BE2C (cell line): ENCODE data around the gene PGPEP1.
A peak's percentile ranks its signal among the peaks of the same experiment; 100 is the strongest.

Experiments
- DNase-seq: peaks from one replicate; pipeline ENCODE4 v3.0.0-alpha.2; 2020
- H3K27me3 ChIP-seq: fragments of 250-450 bp; sonication (Bioruptor Pico); 2 replicates; pipeline ENCODE4 v1.5.1; 2020; ENCODE audit warnings: mild to moderate bottlenecking
- H3K36me3 ChIP-seq: fragments of 250-450 bp; sonication (Bioruptor Pico); 2 replicates; pipeline ENCODE4 v1.5.1; 2020; ENCODE audit warnings: mild to moderate bottlenecking
- H3K4me1 ChIP-seq: fragments of 250-450 bp; sonication (Bioruptor Pico); 2 replicates; pipeline ENCODE4 v1.5.1; 2020
- H3K4me3 ChIP-seq: 2 replicates; pipeline ENCODE4 v1.5.1; 2011; ENCODE audit warnings: low read depth, low read length
- H3K9me3 ChIP-seq: fragments of 250-450 bp; sonication (Bioruptor Pico); 2 replicates; pipeline ENCODE4 v1.5.1; 2020
- CTCF ChIP-seq: IDR thresholded peaks from 2 replicates; pipeline ENCODE4 v1.5.1; 2012; ENCODE audit warnings: mild to moderate bottlenecking, low read depth, low read length

Gene PGPEP1

GRCh38 chr19:18293642-18294466, 46.5 kb upstream of the PGPEP1 start:
- no peak overlapping the region for H3K4me3 ChIP-seq
- H3K36me3 ChIP-seq = no peaks in the 10 kb centered on the region
- no peak for TF ChIP-seq CTCF
- peaks cover 20% of the 10 kb centered on the region for H3K4me1 ChIP-seq
- H3K27me3 ChIP-seq = no peaks in the 10 kb centered on the region
- no peaks in the 10 kb centered on the region for H3K9me3 ChIP-seq
- no peak for DNase-seq

GRCh38 chr19:18294467-18294864, 45.9 kb upstream of the PGPEP1 start:
- H3K9me3 ChIP-seq = no peaks in the 10 kb centered on the region
- peak; percentile 88 for DNase-seq
- peaks cover 20% of the 10 kb centered on the region for H3K4me1 ChIP-seq
- no peaks in the 10 kb centered on the region for H3K36me3 ChIP-seq
- TF ChIP-seq CTCF = no peak
- H3K4me3 ChIP-seq = no peak overlapping the region
- H3K27me3 ChIP-seq = no peaks in the 10 kb centered on the region

GRCh38 chr19:18295034-18295451, 45.4 kb upstream of the PGPEP1 start:
- no peak for TF ChIP-seq CTCF
- DNase-seq = no peak
- Histone ChIP-seq H3K27me3 (no peaks in the 10 kb centered on the region), H3K9me3 (no peaks in the 10 kb centered on the region), H3K4me1 (peaks cover 20% of the 10 kb centered on the region), H3K4me3 (no peak overlapping the region), H3K36me3 (no peaks in the 10 kb centered on the region)

GRCh38 chr19:18297308-18297707, 43.1 kb upstream of the PGPEP1 start:
- DNase-seq = no peak
- Histone ChIP-seq H3K27me3 (no peaks in the 10 kb centered on the region), H3K9me3 (no peaks in the 10 kb centered on the region), H3K4me1 (peaks cover 17% of the 10 kb centered on the region), H3K4me3 (no peak overlapping the region), H3K36me3 (no peaks in the 10 kb centered on the region)
- TF ChIP-seq CTCF = no peak

GRCh38 chr19:18298601-18299000, 41.8 kb upstream of the PGPEP1 start:
- DNase-seq = no peak
- no peaks in the 10 kb centered on the region for H3K9me3 ChIP-seq
- no peaks in the 10 kb centered on the region for H3K36me3 ChIP-seq
- TF ChIP-seq CTCF = no peak
- peaks cover 16% of the 10 kb centered on the region for H3K4me1 ChIP-seq
- no peak overlapping the region for H3K4me3 ChIP-seq
- H3K27me3 ChIP-seq = no peaks in the 10 kb centered on the region

GRCh38 chr19:18299654-18300053, 40.7 kb upstream of the PGPEP1 start:
- Histone ChIP-seq H3K9me3 (no peaks in the 10 kb centered on the region), H3K27me3 (no peaks in the 10 kb centered on the region), H3K4me3 (no peak overlapping the region), H3K4me1 (peaks cover 17% of the 10 kb centered on the region), H3K36me3 (no peaks in the 10 kb centered on the region)
- TF ChIP-seq CTCF = no peak
- DNase-seq = no peak
